ENCODE measurements around the gene FBRSL1.

FBRSL1 gene

GRCh38 chr12:132485619-132486018 lies 4.3 kb upstream of the FBRSL1 start:
- FAIRE-seq: no peak

GRCh38 chr12:132486168-132486567 lies 3.8 kb upstream of the FBRSL1 start:
- no peak for FAIRE-seq

GRCh38 chr12:132486576-132486975 lies 3.4 kb upstream of the FBRSL1 start:
- no peak for FAIRE-seq

GRCh38 chr12:132487311-132487741 lies 2.6 kb upstream of the FBRSL1 start:
- FAIRE-seq: no peak

GRCh38 chr12:132488127-132489077 lies 1.5 kb upstream of the FBRSL1 start:
- no peak for FAIRE-seq

- FAIRE-seq: no peak
Observed at GRCh38 chr12:132489078-132489601, 811 bp upstream of the FBRSL1 start.

GRCh38 chr12:132490422-132491137 lies 629 bp downstream of the FBRSL1 start:
- no peak for FAIRE-seq

GRCh38 chr12:132491138-132491663 lies 1.2 kb downstream of the FBRSL1 start:
- no peak for FAIRE-seq

- no peak for FAIRE-seq
Observed at GRCh38 chr12:132491761-132492378, 1.9 kb downstream of the FBRSL1 start.

GRCh38 chr12:132492522-132492921 lies 2.6 kb downstream of the FBRSL1 start:
- no peak for FAIRE-seq

GRCh38 chr12:132492951-132493350 lies 3.0 kb downstream of the FBRSL1 start:
- no peak for FAIRE-seq

- no peak for FAIRE-seq
Observed at GRCh38 chr12:132493482-132494178, 3.7 kb downstream of the FBRSL1 start.

- no peak for FAIRE-seq
Observed at GRCh38 chr12:132494294-132495164, 4.6 kb downstream of the FBRSL1 start.

GRCh38 chr12:132495165-132495544 lies 5.2 kb downstream of the FBRSL1 start:
- no peak for FAIRE-seq

- no peak for FAIRE-seq
Observed at GRCh38 chr12:132495629-132496357, 5.8 kb downstream of the FBRSL1 start.

- no peak for FAIRE-seq
Observed at GRCh38 chr12:132496358-132496669, 6.4 kb downstream of the FBRSL1 start.

- no peak for FAIRE-seq
Observed at GRCh38 chr12:132496710-132497109, 6.8 kb downstream of the FBRSL1 start.

GRCh38 chr12:132497514-132498405 lies 7.8 kb downstream of the FBRSL1 start:
- no peak for FAIRE-seq

- FAIRE-seq: no peak
Observed at GRCh38 chr12:132498931-132499330, 9.0 kb downstream of the FBRSL1 start.

All from islet of Langerhans (tissue), 1 donor.